Naive thymus-derived CD4-positive, alpha-beta T cell (primary cell): ENCODE results near the gene FAF1. TPM values are rescaled to one million over a fixed set of nuclear protein-coding genes. Genes with fewer than 3 reads are reported as not detected.
"Not testable (repeated sequence)": the region's sequence is repeated elsewhere in the genome, so short reads cannot be mapped to it uniquely, and the experiment has no call there.

Experiments used
- ATAC-seq: fragments of 150-1000 bp; cut with Tn5 transposase; 2 replicates; pipeline ENCODE4 v1.10.0; 2021; ENCODE audit warnings: mild to moderate bottlenecking, moderate library complexity
- CTCF ChIA-PET: fragments of 350-600 bp; sonication (Branson Sonifier 250); formaldehyde crosslinking; loops from one replicate; lab custom pipeline; 2021; ENCODE audit warnings: antibody characterized with exemption; lab: Charles Lee
- POLR2A ChIA-PET: fragments of 350-600 bp; sonication (Branson Sonifier 250); formaldehyde crosslinking; loops from one replicate; lab custom pipeline; 2021; ENCODE audit warnings: antibody characterized with exemption, inconsistent platforms; lab: Charles Lee
- DNase-seq, 9 donors: peaks; one replicate each; pipeline versions ENCODE4 v3.0.0 to v3.0.0-alpha.2; 2020 to 2022; ENCODE audit warnings: mixed read lengths in 1 of 9
- H3K27ac ChIP-seq: one replicate; pipeline ENCODE4 v1.7.0; 2013; ENCODE audit warnings: mild to moderate bottlenecking, low read depth, low read length, moderate library complexity
- H3K27me3 ChIP-seq, 2 donors: one replicate each; pipeline ENCODE4 v1.7.0; 2013; ENCODE audit warnings: low read length in 2 of 2, mild to moderate bottlenecking in 2 of 2, moderate library complexity in 2 of 2; ENCODE audit not compliant: control insufficient read depth in 2 of 2, insufficient read depth in 2 of 2
- H3K36me3 ChIP-seq, 3 experiments: 1 replicate in 2 of 3; 2 replicates in 1 of 3; pipeline ENCODE4 v1.7.0; 2013; ENCODE audit warnings: low read length in 3 of 3, mild to moderate bottlenecking in 3 of 3, moderate library complexity in 1 of 3; ENCODE audit not compliant: insufficient read depth in 3 of 3, control insufficient read depth in 2 of 3
- H3K4me1 ChIP-seq, 2 donors: one replicate each; pipeline ENCODE4 v1.7.0; 2013; ENCODE audit warnings: low read length in 2 of 2, mild to moderate bottlenecking in 2 of 2, moderate library complexity in 1 of 2; ENCODE audit not compliant: control insufficient read depth in 2 of 2, insufficient read depth in 2 of 2
- H3K4me3 ChIP-seq: 2 replicates; pipeline ENCODE4 v1.7.0; 2013; ENCODE audit warnings: mild to moderate bottlenecking, low read length
- H3K9me3 ChIP-seq, 3 experiments: 1 replicate in 2 of 3; 2 replicates in 1 of 3; pipeline ENCODE4 v1.7.0; 2013; ENCODE audit warnings: low read length in 3 of 3; ENCODE audit not compliant: control insufficient read depth in 2 of 3
- H3K27ac Mint-ChIP-seq, 9 donors: one replicate each; pipeline ENCODE4 v1.8.0; 2020 to 2022; ENCODE audit warnings: mixed read lengths in 9 of 9, mild to moderate bottlenecking in 8 of 9, moderate library complexity in 5 of 9, inconsistent platforms in 2 of 9
- H3K27me3 Mint-ChIP-seq, 5 donors: one replicate each; pipeline ENCODE4 v1.8.0; 2021 to 2022; ENCODE audit warnings: mixed read lengths in 5 of 5, mild to moderate bottlenecking in 1 of 5
- H3K36me3 Mint-ChIP-seq, 5 donors: one replicate each; pipeline ENCODE4 v1.8.0; 2020 to 2022; ENCODE audit warnings: mixed read lengths in 5 of 5, mild to moderate bottlenecking in 3 of 5, inconsistent platforms in 1 of 5
- H3K4me1 Mint-ChIP-seq, 7 donors: one replicate each; pipeline ENCODE4 v1.8.0; 2020 to 2022; ENCODE audit warnings: mixed read lengths in 7 of 7, mild to moderate bottlenecking in 3 of 7, inconsistent platforms in 1 of 7
- H3K4me3 Mint-ChIP-seq, 10 donors: one replicate each; pipeline ENCODE4 v1.8.0; 2020 to 2022; ENCODE audit warnings: mild to moderate bottlenecking in 10 of 10, mixed read lengths in 10 of 10, moderate library complexity in 6 of 10, inconsistent platforms in 2 of 10
- H3K9me3 Mint-ChIP-seq, 11 donors: one replicate each; pipeline ENCODE4 v1.8.0; 2020 to 2022; ENCODE audit warnings: mixed read lengths in 11 of 11, mild to moderate bottlenecking in 4 of 11, inconsistent platforms in 1 of 11, moderate library complexity in 1 of 11
- intact Hi-C, 2 donors: fragments of 100-400 bp; cut with micrococcal nuclease; formaldehyde crosslinking; loops; one replicate each; pipeline ENCODE4 v1.15.1; 2023
- polyA plus RNA-seq, 2 donors: library from polyadenylated mRNA; unstranded; fragments of 300-500 nt; fragmentation: Illumina TruSeq; gene quantifications; one replicate each; pipeline ENCODE4 v1.2.3, GENCODE V29; 2021
- total RNA-seq, 6 experiments: library from RNA in 5 of 6; stranded (reverse) in 5 of 6; gene quantifications; 1 replicate in 5 of 6; 2 replicates in 1 of 6; pipeline ENCODE4 v1.2.3 and lab custom pipeline; 2021 to 2026

The FAF1 gene
- total and polyA plus RNA-seq, 7 experiments from 2014 or later: 36.9 to 66.6 (median 48.5) TPM

DNA sequence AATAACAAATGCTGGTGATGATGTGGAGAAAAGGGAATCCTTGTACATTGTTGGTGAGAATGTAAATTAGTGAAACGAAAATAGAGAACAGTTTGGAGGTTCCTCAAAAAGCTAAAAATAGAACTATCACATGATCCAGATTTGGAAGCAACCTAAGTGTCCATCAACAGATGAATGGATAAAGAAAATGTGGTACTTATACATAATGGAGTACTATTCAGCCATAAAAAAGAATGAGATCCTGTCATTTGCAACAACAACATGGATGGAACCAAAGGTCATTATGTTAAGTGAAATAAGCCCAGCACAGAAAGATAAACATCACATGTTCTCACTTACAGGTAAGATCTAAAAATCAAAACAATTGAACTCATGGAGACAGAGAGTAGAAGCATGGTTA, 39.3 kb upstream of the FAF1 start:
- H3K4me3 Mint-ChIP-seq, H3K36me3 ChIP-seq, H3K4me1 Mint-ChIP-seq, ATAC-seq, H3K27me3 ChIP-seq, DNase-seq, intact Hi-C loops, H3K4me3 ChIP-seq, H3K27ac Mint-ChIP-seq, H3K27ac ChIP-seq, H3K36me3 Mint-ChIP-seq, H3K9me3 Mint-ChIP-seq, H3K9me3 ChIP-seq, POLR2A ChIA-PET, H3K4me1 ChIP-seq: not testable (repeated sequence)
- peaks cover 0 to 25% (median 0%) of the 10 kb centered on the region in 5 donors for H3K27me3 Mint-ChIP-seq
- CTCF ChIA-PET: interaction anchor here (1.2 kb wide), 1 partner anchor 70 kb away, joined by 3 read pairs; no protein-coding TSS in a partner anchor

DNA sequence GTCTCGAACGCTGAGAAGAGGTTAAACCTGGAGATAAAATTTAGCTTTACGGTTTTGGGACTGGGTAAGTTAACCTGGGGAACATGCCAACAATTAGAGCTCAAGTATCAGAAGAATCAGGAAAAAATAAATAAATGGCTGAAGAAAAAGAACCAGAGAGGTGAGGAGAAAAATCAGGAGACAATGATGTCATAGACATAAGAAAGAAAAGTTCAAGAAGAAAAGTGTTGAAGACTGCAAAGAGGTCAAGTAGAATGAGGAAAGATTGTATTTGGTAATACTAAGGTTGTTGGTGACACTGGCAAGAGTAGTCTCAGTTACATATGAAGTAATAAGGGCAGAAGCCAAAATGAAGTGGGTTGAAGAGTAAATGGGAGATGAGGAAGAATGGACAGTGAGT, 36.0 kb upstream of the FAF1 start:
- Mint-ChIP-seq H3K36me3 (no peaks in the 10 kb centered on the region), H3K9me3 (peaks cover 0 to 3% (median 0%) of the 10 kb centered on the region in 11 donors), H3K27me3 (peaks cover 0 to 20% (median 7%) of the 10 kb centered on the region in 5 donors), H3K27ac (no peak overlapping the region), H3K4me1 (no peaks in the 10 kb centered on the region), H3K4me3 (no peak overlapping the region)
- intact Hi-C loops: no loop called here
- H3K27ac ChIP-seq: no peak overlapping the region
- ChIA-PET POLR2A (no interaction called here), CTCF (interaction anchor here (0.7 kb wide), 2 partner anchors 9 to 251 kb away, joined by 3 read pairs; no protein-coding TSS in a partner anchor)
- H3K36me3 ChIP-seq: no peaks in the 10 kb centered on the region
- H3K27me3 ChIP-seq: no peaks in the 10 kb centered on the region
- H3K9me3 ChIP-seq: no peaks in the 10 kb centered on the region
- ATAC-seq (no peak), DNase-seq (no peak)
- H3K4me3 ChIP-seq: no peak overlapping the region
- H3K4me1 ChIP-seq: no peaks in the 10 kb centered on the region

DNA sequence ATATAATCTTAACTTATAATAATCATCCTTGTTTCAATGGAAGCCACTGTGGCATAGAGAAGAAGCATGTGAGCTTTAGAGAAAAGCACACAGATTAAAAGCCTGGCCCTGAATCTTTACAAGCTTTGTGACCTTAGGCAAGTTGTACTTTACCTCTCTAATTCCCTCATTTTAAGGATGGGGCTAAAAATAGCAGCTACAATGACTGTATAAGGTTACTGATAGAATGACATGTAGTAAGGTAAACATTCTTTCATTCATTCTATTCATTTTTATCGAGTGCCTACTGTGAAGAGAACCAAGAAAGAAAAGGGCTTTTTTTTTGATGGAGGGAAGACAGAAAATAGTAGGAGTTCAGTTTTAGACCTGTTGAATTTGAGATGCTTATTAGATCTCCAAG, 35.6 kb upstream of the FAF1 start:
- POLR2A ChIA-PET: no interaction called here
- DNase-seq: no peak
- peaks cover 0 to 20% (median 7%) of the 10 kb centered on the region in 5 donors for H3K27me3 Mint-ChIP-seq
- ATAC-seq: no peak
- CTCF ChIA-PET: interaction anchor here (0.7 kb wide), 2 partner anchors 9 to 251 kb away, joined by 3 read pairs; no protein-coding TSS in a partner anchor
- no peak overlapping the region for H3K4me3 Mint-ChIP-seq
- H3K9me3 Mint-ChIP-seq: peaks cover 0 to 3% (median 0%) of the 10 kb centered on the region in 11 donors
- Histone ChIP-seq H3K9me3 (no peaks in the 10 kb centered on the region), H3K4me3 (no peak overlapping the region), H3K4me1 (no peaks in the 10 kb centered on the region), H3K27ac (no peak overlapping the region), H3K27me3 (no peaks in the 10 kb centered on the region), H3K36me3 (no peaks in the 10 kb centered on the region)
- no peaks in the 10 kb centered on the region for H3K36me3 Mint-ChIP-seq
- no peak overlapping the region for H3K27ac Mint-ChIP-seq
- intact Hi-C loops: no loop called here
- H3K4me1 Mint-ChIP-seq: no peaks in the 10 kb centered on the region

DNA sequence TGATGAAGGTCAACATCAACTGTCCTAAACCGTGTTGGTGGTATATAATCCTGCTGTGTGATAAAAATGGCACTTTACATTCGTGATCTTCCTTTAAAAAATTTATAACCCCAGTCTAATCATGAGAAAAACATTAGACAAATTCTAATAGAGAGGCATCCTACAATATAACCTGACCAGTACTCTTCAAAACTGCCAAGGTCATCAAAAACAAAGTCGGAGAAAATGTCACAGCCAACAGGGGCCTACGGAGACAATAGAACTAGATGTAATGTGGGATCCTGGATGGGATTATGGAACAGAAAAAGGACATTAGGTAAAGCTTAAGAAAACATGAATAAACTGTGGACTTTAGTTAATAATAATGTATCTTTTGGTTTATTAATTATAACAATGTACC, 34.9 kb upstream of the FAF1 start:
- intact Hi-C loops: no loop called here
- POLR2A ChIA-PET: no interaction called here
- no peak for DNase-seq
- Histone ChIP-seq H3K4me3 (no peak overlapping the region), H3K27me3 (no peaks in the 10 kb centered on the region), H3K27ac (no peak overlapping the region), H3K4me1 (no peaks in the 10 kb centered on the region), H3K36me3 (no peaks in the 10 kb centered on the region), H3K9me3 (no peaks in the 10 kb centered on the region)
- H3K4me3 Mint-ChIP-seq: no peak overlapping the region
- peaks cover 0 to 3% (median 0%) of the 10 kb centered on the region in 11 donors for H3K9me3 Mint-ChIP-seq
- CTCF ChIA-PET: no interaction called here
- peaks cover 0 to 20% (median 7%) of the 10 kb centered on the region in 5 donors for H3K27me3 Mint-ChIP-seq
- H3K27ac Mint-ChIP-seq: no peak overlapping the region
- no peaks in the 10 kb centered on the region for H3K36me3 Mint-ChIP-seq
- ATAC-seq: no peak
- no peaks in the 10 kb centered on the region for H3K4me1 Mint-ChIP-seq

- Mint-ChIP-seq H3K9me3 (no peaks in the 10 kb centered on the region), H3K27me3 (peaks cover 0 to 16% (median 7%) of the 10 kb centered on the region in 5 donors), H3K36me3 (no peaks in the 10 kb centered on the region), H3K4me3 (no peak overlapping the region), H3K27ac (no peak overlapping the region), H3K4me1 (no peaks in the 10 kb centered on the region)
- no peak overlapping the region for H3K4me3 ChIP-seq
- H3K27me3 ChIP-seq: no peaks in the 10 kb centered on the region
- CTCF ChIA-PET: no interaction called here
- no peaks in the 10 kb centered on the region for H3K9me3 ChIP-seq
- POLR2A ChIA-PET: no interaction called here
- ATAC-seq (no peak), DNase-seq (no peak)
- no peak overlapping the region for H3K27ac ChIP-seq
- no peaks in the 10 kb centered on the region for H3K4me1 ChIP-seq
- H3K36me3 ChIP-seq: no peaks in the 10 kb centered on the region
- intact Hi-C loops: no loop called here
Observed at GRCh38 chr1:50993645-50994044, 33.6 kb upstream of the FAF1 start.

DNA sequence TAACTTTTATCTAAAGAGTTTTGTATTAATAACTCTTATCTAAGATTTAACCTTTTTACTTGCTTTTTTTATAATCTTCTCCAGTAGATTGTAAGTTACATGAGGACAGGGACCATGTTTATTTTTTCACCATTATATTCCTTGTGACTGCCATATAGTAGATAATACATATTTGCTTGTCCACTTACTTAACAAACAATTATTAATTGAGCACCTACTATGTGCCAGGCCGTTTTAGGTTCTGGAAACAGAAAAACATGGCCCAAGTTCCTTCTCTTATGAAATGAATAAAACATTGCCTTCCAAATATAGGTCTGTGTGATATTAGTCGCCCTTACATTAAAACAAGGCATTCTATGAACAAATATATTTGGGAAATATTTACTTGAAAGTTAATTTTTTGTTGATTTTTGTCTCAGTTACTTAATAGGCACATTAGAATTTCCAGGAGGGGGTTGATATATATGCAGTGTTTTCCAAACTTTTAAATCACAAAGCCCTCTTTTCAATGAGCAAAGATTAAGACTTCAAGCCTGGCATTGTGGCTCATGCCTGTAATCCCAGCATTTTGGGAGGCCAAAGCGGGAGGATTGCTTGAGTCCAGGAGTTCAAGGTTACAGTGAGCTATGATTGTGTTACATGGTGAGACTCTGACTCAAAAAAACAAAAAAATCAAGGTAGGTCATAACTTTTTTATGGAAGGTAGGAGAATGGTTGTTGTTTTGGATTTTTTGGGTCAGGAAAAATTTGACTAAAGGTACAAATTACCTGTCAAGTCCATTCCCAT, 32.7 kb upstream of the FAF1 start:
- ATAC-seq (no peak), DNase-seq (no peak)
- H3K36me3 ChIP-seq: no peaks in the 10 kb centered on the region
- intact Hi-C loops: no loop called here
- no peaks in the 10 kb centered on the region for H3K36me3 Mint-ChIP-seq
- H3K4me1 Mint-ChIP-seq: no peaks in the 10 kb centered on the region
- H3K27ac Mint-ChIP-seq: no peak overlapping the region
- no peaks in the 10 kb centered on the region for H3K4me1 ChIP-seq
- no peak overlapping the region for H3K4me3 Mint-ChIP-seq
- peaks cover 0 to 18% (median 7%) of the 10 kb centered on the region in 5 donors for H3K27me3 Mint-ChIP-seq
- H3K9me3 ChIP-seq: no peaks in the 10 kb centered on the region
- CTCF ChIA-PET: no interaction called here
- no peak overlapping the region for H3K4me3 ChIP-seq
- no peaks in the 10 kb centered on the region for H3K9me3 Mint-ChIP-seq
- POLR2A ChIA-PET: no interaction called here
- H3K27ac ChIP-seq: no peak overlapping the region
- no peaks in the 10 kb centered on the region for H3K27me3 ChIP-seq

- H3K27me3 ChIP-seq: no peaks in the 10 kb centered on the region
- no peaks in the 10 kb centered on the region for H3K9me3 Mint-ChIP-seq
- H3K36me3 ChIP-seq: no peaks in the 10 kb centered on the region
- POLR2A ChIA-PET: no interaction called here
- no peaks in the 10 kb centered on the region for H3K9me3 ChIP-seq
- H3K4me3 Mint-ChIP-seq: no peak overlapping the region
- H3K27ac ChIP-seq: no peak overlapping the region
- H3K36me3 Mint-ChIP-seq: no peaks in the 10 kb centered on the region
- H3K4me1 ChIP-seq: no peaks in the 10 kb centered on the region
- no peak for ATAC-seq
- peaks cover 0 to 21% (median 7%) of the 10 kb centered on the region in 5 donors for H3K27me3 Mint-ChIP-seq
- no peak overlapping the region for H3K27ac Mint-ChIP-seq
- CTCF ChIA-PET: no interaction called here
- DNase-seq: no peak
- no peak overlapping the region for H3K4me3 ChIP-seq
- peaks cover 0 to 2% (median 0%) of the 10 kb centered on the region in 7 donors for H3K4me1 Mint-ChIP-seq
- intact Hi-C loops: no loop called here
Observed at GRCh38 chr1:50989694-50990093, 29.6 kb upstream of the FAF1 start.
